Measurements from ENCODE around the gene HRH2.

Gene HRH2

DNA sequence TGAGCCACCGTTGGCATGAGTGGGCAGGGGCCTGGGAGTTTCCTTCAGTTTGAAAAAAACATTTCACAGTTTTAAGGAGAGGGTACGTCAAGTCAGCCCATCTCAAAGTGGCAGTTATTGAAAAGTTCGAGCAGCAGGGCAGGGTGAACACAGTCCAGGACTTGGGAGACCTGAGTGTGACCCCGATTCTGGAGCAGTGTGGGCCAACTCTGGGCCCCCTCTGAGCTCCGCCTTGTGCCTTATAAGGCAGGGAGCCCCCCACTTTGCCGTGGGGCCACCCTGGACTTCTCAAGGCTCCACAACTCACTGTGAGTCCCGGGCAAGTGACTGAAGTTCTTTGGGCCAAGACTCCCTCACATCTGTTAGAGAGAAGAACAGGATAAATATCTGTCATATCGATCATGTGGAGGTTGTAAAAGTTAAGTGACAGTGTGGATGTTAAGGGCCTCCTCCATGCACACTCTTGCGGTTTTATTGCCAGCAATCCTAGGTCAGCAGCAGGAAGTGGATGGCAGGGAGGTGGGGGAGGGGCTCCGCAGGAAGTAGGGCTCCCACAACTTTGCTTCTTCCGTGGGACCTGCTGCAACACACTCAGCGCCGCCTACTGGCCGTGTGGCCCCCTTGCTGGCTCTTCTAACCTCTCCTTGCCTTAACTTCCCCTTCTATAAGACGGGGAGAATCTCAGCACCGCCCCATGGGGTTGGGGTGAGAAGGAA lies 38.4 kb downstream of the HRH2 start:
- H3K4me3 ChIP-seq (ENCODE audit: low read length): no peak overlapping the region
- no peaks in the 10 kb centered on the region for H3K36me3 ChIP-seq (ENCODE audit: control insufficient read depth, insufficient read depth, low read length)
- H3K9me3 ChIP-seq (ENCODE audit: control insufficient read depth, low read length): no peaks in the 10 kb centered on the region
- H3K9ac ChIP-seq (ENCODE audit: low read length): no peak overlapping the region
- no peaks in the 10 kb centered on the region for H3K27me3 ChIP-seq (ENCODE audit: control insufficient read depth, insufficient read depth, low read length)
- H3K4me1 ChIP-seq (ENCODE audit: control insufficient read depth, insufficient read depth, low read length): no peaks in the 10 kb centered on the region

DNA sequence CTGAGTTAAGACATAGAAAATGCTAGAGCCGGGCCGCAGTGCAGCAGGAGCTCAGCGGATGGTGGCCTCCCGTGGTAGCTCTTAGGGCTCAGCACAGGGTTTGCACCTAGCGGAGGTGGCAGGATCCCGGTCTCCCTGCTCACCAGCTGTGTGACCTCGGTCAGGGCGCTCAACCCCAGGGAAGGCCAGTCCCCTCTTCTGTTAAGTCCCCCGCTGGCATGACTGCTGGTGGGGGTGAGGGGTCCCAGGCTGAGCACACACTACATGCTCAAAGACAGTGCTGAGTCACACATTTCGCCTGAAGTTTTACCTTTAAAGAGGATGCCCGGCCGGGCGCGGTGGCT lies 39.0 kb downstream of the HRH2 start:
- Histone ChIP-seq H3K4me1 (ENCODE audit: control insufficient read depth, insufficient read depth, low read length) (no peaks in the 10 kb centered on the region), H3K36me3 (ENCODE audit: control insufficient read depth, insufficient read depth, low read length) (no peaks in the 10 kb centered on the region), H3K9ac (ENCODE audit: low read length) (no peak overlapping the region), H3K9me3 (ENCODE audit: control insufficient read depth, low read length) (no peaks in the 10 kb centered on the region), H3K4me3 (ENCODE audit: low read length) (no peak overlapping the region), H3K27me3 (ENCODE audit: control insufficient read depth, insufficient read depth, low read length) (no peaks in the 10 kb centered on the region)

DNA sequence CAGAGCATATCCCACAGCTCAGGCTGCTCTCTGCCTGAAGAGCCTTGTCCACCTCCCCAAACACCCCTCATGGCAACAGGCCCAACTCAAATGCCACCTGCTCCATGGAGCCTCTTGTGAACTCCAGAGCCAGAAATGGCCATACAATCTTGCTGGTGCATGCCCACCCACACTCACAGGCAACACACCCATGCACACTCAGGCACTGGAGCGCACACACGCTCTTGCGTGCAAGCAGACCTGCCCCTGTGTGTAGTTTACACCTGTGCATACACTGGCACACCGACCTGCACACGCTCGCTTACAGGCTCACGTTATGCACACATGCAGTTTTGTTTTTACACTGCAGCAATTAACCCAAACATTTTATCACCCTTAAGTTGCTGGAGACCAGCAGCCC lies 40.0 kb downstream of the HRH2 start:
- H3K27me3 ChIP-seq (ENCODE audit: control insufficient read depth, insufficient read depth, low read length): no peaks in the 10 kb centered on the region
- H3K36me3 ChIP-seq (ENCODE audit: control insufficient read depth, insufficient read depth, low read length): no peaks in the 10 kb centered on the region
- H3K9me3 ChIP-seq (ENCODE audit: control insufficient read depth, low read length): no peaks in the 10 kb centered on the region

DNA sequence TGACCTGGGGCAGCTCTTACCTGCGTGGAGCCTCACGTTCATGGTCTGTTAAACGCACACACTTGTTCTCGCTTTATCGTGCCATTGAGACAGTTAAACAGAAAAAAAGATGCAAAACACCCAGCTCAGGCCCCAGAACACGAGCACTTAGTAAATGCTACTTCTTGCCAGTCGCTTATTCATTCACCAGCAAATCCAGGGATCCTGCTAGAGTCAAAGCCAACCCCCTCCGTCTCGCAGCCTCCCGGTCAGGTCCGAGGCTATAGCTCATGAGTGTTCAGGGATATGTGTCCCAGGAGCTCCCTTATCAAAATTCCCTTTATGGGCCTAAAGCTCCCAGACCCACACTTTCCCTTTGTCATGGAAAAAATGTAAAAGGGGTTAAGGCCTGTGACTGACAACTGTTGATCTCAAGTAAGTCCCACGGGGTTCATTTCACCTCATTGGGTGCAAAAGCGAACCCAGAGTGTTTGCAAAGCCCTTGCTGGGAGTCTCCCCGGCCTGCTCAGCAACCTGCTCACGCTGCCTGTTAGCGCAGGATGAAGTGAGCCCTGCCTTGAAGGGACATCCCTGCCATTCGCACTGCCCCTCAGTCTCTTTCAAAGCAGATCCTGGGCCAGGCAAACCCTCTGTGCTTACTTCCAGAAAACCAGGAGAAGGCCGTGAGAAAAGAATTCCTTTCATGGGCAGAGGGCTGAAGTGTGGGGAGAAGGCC lies 40.7 kb downstream of the HRH2 start:
- H3K4me3 ChIP-seq (ENCODE audit: low read length): no peak overlapping the region
- H3K4me1 ChIP-seq (ENCODE audit: control insufficient read depth, insufficient read depth, low read length): no peaks in the 10 kb centered on the region
- no peaks in the 10 kb centered on the region for H3K9me3 ChIP-seq (ENCODE audit: control insufficient read depth, low read length)
- no peaks in the 10 kb centered on the region for H3K27me3 ChIP-seq (ENCODE audit: control insufficient read depth, insufficient read depth, low read length)
- H3K9ac ChIP-seq (ENCODE audit: low read length): no peak overlapping the region
- H3K36me3 ChIP-seq (ENCODE audit: control insufficient read depth, insufficient read depth, low read length): no peaks in the 10 kb centered on the region

More for the DNA sequence above, 40.0 kb downstream of the HRH2 start:
- no peaks in the 10 kb centered on the region for H3K4me1 ChIP-seq (ENCODE audit: control insufficient read depth, insufficient read depth, low read length)
- H3K9ac ChIP-seq (ENCODE audit: low read length): no peak overlapping the region
- no peak overlapping the region for H3K4me3 ChIP-seq (ENCODE audit: low read length)

DNA sequence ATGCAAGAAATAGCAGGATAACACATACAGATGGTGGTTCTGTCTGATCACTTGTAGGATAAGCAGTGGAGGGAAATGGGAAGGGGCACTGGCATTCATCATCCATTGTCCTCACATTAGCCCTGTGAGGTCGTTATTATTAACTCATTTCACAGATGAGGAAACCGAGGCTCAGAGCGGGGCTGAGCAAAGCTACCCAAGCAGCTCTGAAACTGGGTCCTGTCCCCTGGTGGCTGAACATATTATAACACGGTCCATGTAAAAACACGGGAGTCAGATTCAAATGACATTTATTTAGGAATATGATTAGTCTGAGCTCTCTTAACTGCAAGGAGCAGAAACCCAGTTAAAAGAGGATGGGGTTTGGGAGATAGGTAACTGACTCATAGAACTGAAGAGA lies 43.1 kb downstream of the HRH2 start:
- no peak overlapping the region for H3K9ac ChIP-seq (ENCODE audit: low read length)
- no peaks in the 10 kb centered on the region for H3K27me3 ChIP-seq (ENCODE audit: control insufficient read depth, insufficient read depth, low read length)
- no peaks in the 10 kb centered on the region for H3K36me3 ChIP-seq (ENCODE audit: control insufficient read depth, insufficient read depth, low read length)
- no peaks in the 10 kb centered on the region for H3K9me3 ChIP-seq (ENCODE audit: control insufficient read depth, low read length)
- H3K4me3 ChIP-seq (ENCODE audit: low read length): no peak overlapping the region
- peaks cover 2% of the 10 kb centered on the region for H3K4me1 ChIP-seq (ENCODE audit: control insufficient read depth, insufficient read depth, low read length)

DNA sequence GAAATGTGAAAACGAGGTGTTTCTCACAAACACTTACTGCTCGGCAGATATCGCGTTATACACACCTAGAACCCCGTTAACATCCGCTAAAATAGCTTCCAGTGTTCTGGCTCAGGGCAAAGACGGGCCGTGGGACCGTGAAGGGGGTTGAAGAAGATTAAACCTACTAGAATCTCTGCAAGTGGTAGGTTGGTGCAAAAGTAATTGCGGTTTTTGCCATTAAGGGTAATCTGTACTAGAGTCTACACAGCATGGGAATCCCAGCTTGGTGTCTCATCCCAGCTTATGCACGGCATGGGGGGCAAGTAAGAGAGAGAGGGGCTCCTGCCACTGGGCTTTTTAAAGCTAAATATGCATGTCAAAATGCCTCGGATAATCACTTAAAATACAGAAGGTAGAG lies 43.9 kb downstream of the HRH2 start:
- H3K9ac ChIP-seq (ENCODE audit: low read length): no peak overlapping the region
- no peaks in the 10 kb centered on the region for H3K9me3 ChIP-seq (ENCODE audit: control insufficient read depth, low read length)
- H3K4me1 ChIP-seq (ENCODE audit: control insufficient read depth, insufficient read depth, low read length): peaks cover 7% of the 10 kb centered on the region
- H3K4me3 ChIP-seq (ENCODE audit: low read length): no peak overlapping the region
- H3K36me3 ChIP-seq (ENCODE audit: control insufficient read depth, insufficient read depth, low read length): no peaks in the 10 kb centered on the region
- no peaks in the 10 kb centered on the region for H3K27me3 ChIP-seq (ENCODE audit: control insufficient read depth, insufficient read depth, low read length)

DNA sequence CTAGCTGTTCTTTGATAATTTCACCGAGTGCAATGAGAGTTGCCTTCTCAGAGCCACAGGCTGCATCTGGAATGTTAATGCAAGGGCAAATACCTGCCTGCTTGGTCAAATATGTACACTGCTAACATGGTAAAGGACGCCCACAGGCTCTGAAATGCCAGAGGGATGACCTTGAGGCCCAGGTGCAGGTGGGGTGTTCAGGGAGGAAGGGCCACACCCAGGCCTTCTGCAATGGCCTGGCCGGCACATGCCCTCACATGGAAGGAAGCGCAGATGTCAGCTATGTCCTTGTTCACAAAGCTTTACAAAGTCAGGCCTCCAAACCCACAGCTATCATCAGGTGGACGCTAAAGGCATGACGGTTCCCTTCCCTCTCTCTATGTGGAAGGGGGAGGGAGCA lies 48.6 kb downstream of the HRH2 start:
- H3K9ac ChIP-seq (ENCODE audit: low read length): no peak overlapping the region
- H3K36me3 ChIP-seq (ENCODE audit: control insufficient read depth, insufficient read depth, low read length): no peaks in the 10 kb centered on the region
- peaks cover 7% of the 10 kb centered on the region for H3K4me1 ChIP-seq (ENCODE audit: control insufficient read depth, insufficient read depth, low read length)
- H3K9me3 ChIP-seq (ENCODE audit: control insufficient read depth, low read length): no peaks in the 10 kb centered on the region
- no peaks in the 10 kb centered on the region for H3K27me3 ChIP-seq (ENCODE audit: control insufficient read depth, insufficient read depth, low read length)
- H3K4me3 ChIP-seq (ENCODE audit: low read length): no peak overlapping the region

- H3K36me3 ChIP-seq (ENCODE audit: control insufficient read depth, insufficient read depth, low read length): no peaks in the 10 kb centered on the region
- no peak overlapping the region for H3K9ac ChIP-seq (ENCODE audit: low read length)
- H3K4me1 ChIP-seq (ENCODE audit: control insufficient read depth, insufficient read depth, low read length): peaks cover 7% of the 10 kb centered on the region
- H3K9me3 ChIP-seq (ENCODE audit: control insufficient read depth, low read length): no peaks in the 10 kb centered on the region
- H3K4me3 ChIP-seq (ENCODE audit: low read length): no peak overlapping the region
- no peaks in the 10 kb centered on the region for H3K27me3 ChIP-seq (ENCODE audit: control insufficient read depth, insufficient read depth, low read length)
Observed at GRCh38 chr5:175707751-175708375, 50.0 kb downstream of the HRH2 start.

GRCh38 chr5:175709276-175709781 lies 51.5 kb downstream of the HRH2 start:
- H3K9ac ChIP-seq (ENCODE audit: low read length): no peak overlapping the region
- H3K4me3 ChIP-seq (ENCODE audit: low read length): no peak overlapping the region
- H3K4me1 ChIP-seq (ENCODE audit: control insufficient read depth, insufficient read depth, low read length): peaks cover 7% of the 10 kb centered on the region
- no peaks in the 10 kb centered on the region for H3K27me3 ChIP-seq (ENCODE audit: control insufficient read depth, insufficient read depth, low read length)
- H3K9me3 ChIP-seq (ENCODE audit: control insufficient read depth, low read length): no peaks in the 10 kb centered on the region
- H3K36me3 ChIP-seq (ENCODE audit: control insufficient read depth, insufficient read depth, low read length): no peaks in the 10 kb centered on the region

- Histone ChIP-seq H3K36me3 (ENCODE audit: control insufficient read depth, insufficient read depth, low read length) (no peaks in the 10 kb centered on the region), H3K4me1 (ENCODE audit: control insufficient read depth, insufficient read depth, low read length) (peaks cover 7% of the 10 kb centered on the region), H3K9ac (ENCODE audit: low read length) (no peak overlapping the region), H3K4me3 (ENCODE audit: low read length) (no peak overlapping the region), H3K27me3 (ENCODE audit: control insufficient read depth, insufficient read depth, low read length) (no peaks in the 10 kb centered on the region), H3K9me3 (ENCODE audit: control insufficient read depth, low read length) (no peaks in the 10 kb centered on the region)
Observed at GRCh38 chr5:175710326-175710725, 52.5 kb downstream of the HRH2 start.

- Histone ChIP-seq H3K36me3 (ENCODE audit: control insufficient read depth, insufficient read depth, low read length) (no peaks in the 10 kb centered on the region), H3K27me3 (ENCODE audit: control insufficient read depth, insufficient read depth, low read length) (no peaks in the 10 kb centered on the region), H3K4me1 (ENCODE audit: control insufficient read depth, insufficient read depth, low read length) (peaks cover 5% of the 10 kb centered on the region), H3K4me3 (ENCODE audit: low read length) (no peak overlapping the region), H3K9ac (ENCODE audit: low read length) (no peak overlapping the region), H3K9me3 (ENCODE audit: control insufficient read depth, low read length) (no peaks in the 10 kb centered on the region)
Observed at GRCh38 chr5:175711031-175711430, 53.2 kb downstream of the HRH2 start.

Measured in mucosa of stomach (tissue), 1 donor.